Neural progenitor cell (in vitro differentiated cells): ENCODE measurements around the gene CALU. TPM values are rescaled to one million over a fixed set of nuclear protein-coding genes. Genes with fewer than 3 reads are reported as not detected.

Experiments used
- DNase-seq: peaks from one replicate; pipeline ENCODE4 v3.0.0-alpha.2; 2016; ENCODE audit warnings: low spot score
- H2AFZ ChIP-seq: fragments of 200-600 bp; sonication (generic); replicated peaks from 2 replicates; pipeline ENCODE4 v1.6.1; 2016; ENCODE audit warnings: antibody characterized with exemption
- H3F3A ChIP-seq: fragments of 200-600 bp; sonication (generic); 2 replicates; pipeline ENCODE4 v1.6.1; 2016; ENCODE audit warnings: antibody characterized with exemption, low read depth
- H3K27ac ChIP-seq: fragments of 200-600 bp; sonication (generic); 2 replicates; pipeline ENCODE4 v1.5.1; 2016; ENCODE audit warnings: mild to moderate bottlenecking
- H3K27me3 ChIP-seq: fragments of 200-600 bp; sonication (generic); 2 replicates; pipeline ENCODE4 v1.6.1; 2016; ENCODE audit warnings: mild to moderate bottlenecking, moderate library complexity
- H3K36me3 ChIP-seq: fragments of 200-600 bp; sonication (generic); 2 replicates; pipeline ENCODE4 v1.5.1; 2016
- H3K4me1 ChIP-seq: fragments of 200-600 bp; sonication (generic); 2 replicates; pipeline ENCODE4 v1.6.1; 2016; ENCODE audit warnings: mixed run types
- H3K4me2 ChIP-seq: fragments of 200-600 bp; sonication (generic); 2 replicates; pipeline ENCODE4 v1.6.1; 2016
- H3K4me3 ChIP-seq: fragments of 200-600 bp; sonication (generic); 2 replicates; pipeline ENCODE4 v1.5.1; 2016
- H3K79me2 ChIP-seq: fragments of 200-600 bp; sonication (generic); 2 replicates; pipeline ENCODE4 v1.6.1; 2016; ENCODE audit warnings: low read depth
- H3K9ac ChIP-seq: fragments of 200-600 bp; sonication (generic); 2 replicates; pipeline ENCODE4 v1.6.1; 2016
- H3K9me3 ChIP-seq: fragments of 200-600 bp; sonication (generic); 2 replicates; pipeline ENCODE4 v1.5.1; 2016; ENCODE audit warnings: low read depth
- H4K20me1 ChIP-seq: fragments of 200-600 bp; sonication (generic); 2 replicates; pipeline ENCODE4 v1.6.1; 2016; ENCODE audit warnings: low read depth
- H3K27ac Mint-ChIP-seq: 3 replicates; pipeline ENCODE4 v1.8.0; 2021; ENCODE audit warnings: mixed read lengths
- H3K27me3 Mint-ChIP-seq: 2 replicates; pipeline ENCODE4 v1.8.0; 2022; ENCODE audit warnings: low read depth, mild to moderate bottlenecking, inconsistent platforms, moderate library complexity, mixed read lengths; ENCODE audit not compliant: insufficient read depth
- H3K36me3 Mint-ChIP-seq: 3 replicates; pipeline ENCODE4 v1.8.0; 2021; ENCODE audit warnings: mixed read lengths
- H3K4me1 Mint-ChIP-seq: 3 replicates; pipeline ENCODE4 v1.8.0; 2021; ENCODE audit warnings: mixed read lengths
- H3K4me3 Mint-ChIP-seq: 3 replicates; pipeline ENCODE4 v1.8.0; 2021; ENCODE audit warnings: mild to moderate bottlenecking, moderate library complexity, mixed read lengths
- H3K9me3 Mint-ChIP-seq: 3 replicates; pipeline ENCODE4 v1.8.0; 2020; ENCODE audit warnings: mixed read lengths
- CTCF ChIP-seq: fragments of 200-600 bp; sonication (generic); IDR thresholded peaks from 2 replicates; pipeline ENCODE4 v1.5.1; 2017; ENCODE audit warnings: antibody characterized with exemption, mild to moderate bottlenecking
- EZH2 ChIP-seq: fragments of 200-600 bp; sonication (generic); IDR thresholded peaks from 2 replicates; pipeline ENCODE4 v1.6.1; 2017; ENCODE audit warnings: antibody characterized with exemption, mild to moderate bottlenecking, moderate library complexity
- EZH2phosphoT487 ChIP-seq: fragments of 200-600 bp; sonication (generic); IDR thresholded peaks from 2 replicates; pipeline ENCODE4 v1.6.1; 2017; ENCODE audit warnings: antibody characterized with exemption
- total RNA-seq: library from RNA; depleted of rRNA; stranded (reverse); fragments of >200 nt; gene quantifications from 2 replicates; pipeline ENCODE4 v1.2.3, GENCODE V29; 2015; ENCODE audit warnings: low replicate concordance

Gene CALU
- total RNA-seq, 1 donor from 2014 or later: 234 TPM

- Histone ChIP-seq H4K20me1 (peaks cover 18% of the 10 kb centered on the region), H3K4me1 (peaks cover 15% of the 10 kb centered on the region), H3K4me3 (no peak overlapping the region), H3K4me2 (no peak overlapping the region), H3K9me3 (no peaks in the 10 kb centered on the region), H3K27ac (no peak overlapping the region), H3K9ac (no peak overlapping the region), H3F3A (peaks cover 21% of the 10 kb centered on the region), H3K79me2 (no peaks in the 10 kb centered on the region), H3K36me3 (peaks cover 6% of the 10 kb centered on the region), H2AFZ (no peak overlapping the region), H3K27me3 (no peaks in the 10 kb centered on the region)
- peaks cover 21% of the 10 kb centered on the region for H3K36me3 Mint-ChIP-seq
- DNase-seq: no peak
- no peak overlapping the region for H3K4me3 Mint-ChIP-seq
- no peaks in the 10 kb centered on the region for H3K9me3 Mint-ChIP-seq
- no peak overlapping the region for H3K27ac Mint-ChIP-seq
- TF ChIP-seq EZH2phosphoT487: no peak
- TF ChIP-seq EZH2: no peak
- no peak for TF ChIP-seq CTCF
- peaks cover 2% of the 10 kb centered on the region for H3K27me3 Mint-ChIP-seq
- no peaks in the 10 kb centered on the region for H3K4me1 Mint-ChIP-seq
Observed at GRCh38 chr7:128807191-128807590, 68.0 kb downstream of the CALU start.

GRCh38 chr7:128809363-128809762, 70.2 kb downstream of the CALU start:
- Histone ChIP-seq H3F3A (peaks cover 26% of the 10 kb centered on the region), H3K27me3 (no peaks in the 10 kb centered on the region), H3K4me2 (no peak overlapping the region), H3K9ac (no peak overlapping the region), H3K36me3 (no peaks in the 10 kb centered on the region), H3K9me3 (no peaks in the 10 kb centered on the region), H3K4me3 (no peak overlapping the region), H4K20me1 (peaks cover 17% of the 10 kb centered on the region), H3K4me1 (peaks cover 20% of the 10 kb centered on the region), H3K27ac (no peak overlapping the region), H2AFZ (no peak overlapping the region), H3K79me2 (no peaks in the 10 kb centered on the region)
- Mint-ChIP-seq H3K4me1 (no peaks in the 10 kb centered on the region), H3K27ac (no peak overlapping the region), H3K9me3 (no peaks in the 10 kb centered on the region), H3K27me3 (peaks cover 2% of the 10 kb centered on the region), H3K36me3 (peaks cover 21% of the 10 kb centered on the region), H3K4me3 (no peak overlapping the region)
- DNase-seq: no peak
- TF ChIP-seq CTCF (no peak), EZH2phosphoT487 (no peak), EZH2 (no peak)

GRCh38 chr7:128810473-128810872, 71.3 kb downstream of the CALU start:
- peaks cover 16% of the 10 kb centered on the region for H3K4me1 ChIP-seq
- Mint-ChIP-seq H3K27me3 (no peaks in the 10 kb centered on the region), H3K9me3 (no peaks in the 10 kb centered on the region), H3K36me3 (peaks cover 22% of the 10 kb centered on the region), H3K4me1 (no peaks in the 10 kb centered on the region), H3K4me3 (no peak overlapping the region), H3K27ac (no peak overlapping the region)
- no peak overlapping the region for H3K27ac ChIP-seq
- H3F3A ChIP-seq: peaks cover 25% of the 10 kb centered on the region
- no peak overlapping the region for H2AFZ ChIP-seq
- no peak overlapping the region for H3K9ac ChIP-seq
- H3K9me3 ChIP-seq: no peaks in the 10 kb centered on the region
- H4K20me1 ChIP-seq: peaks cover 17% of the 10 kb centered on the region
- DNase-seq: no peak
- no peak overlapping the region for H3K4me2 ChIP-seq
- TF ChIP-seq EZH2phosphoT487 (no peak), EZH2 (no peak), CTCF (no peak)
- no peaks in the 10 kb centered on the region for H3K27me3 ChIP-seq
- no peaks in the 10 kb centered on the region for H3K79me2 ChIP-seq
- H3K36me3 ChIP-seq: no peaks in the 10 kb centered on the region
- no peak overlapping the region for H3K4me3 ChIP-seq
